Measurements from ENCODE around the gene MAB21L3.

Gene MAB21L3

GRCh38 chr1:116178837-116179236 is 67.6 kb downstream of the MAB21L3 start:
- H3K4me3 ChIP-seq (ENCODE audit: low read depth, low read length) = no peak overlapping the region
- TF ChIP-seq CTCF (IDR thresholded peaks at IDR 0.05; ENCODE audit: low read depth, low read length) = no peak

- no peak for TF ChIP-seq CTCF (IDR thresholded peaks at IDR 0.05; ENCODE audit: low read depth, low read length)
- H3K4me3 ChIP-seq (ENCODE audit: low read depth, low read length) = no peak overlapping the region
Observed at GRCh38 chr1:116179419-116179818, 68.2 kb downstream of the MAB21L3 start.

- TF ChIP-seq CTCF (IDR thresholded peaks at IDR 0.05; ENCODE audit: low read depth, low read length) = no peak
Observed at GRCh38 chr1:116179964-116180363, 68.8 kb downstream of the MAB21L3 start.

GRCh38 chr1:116182019-116182714 is 71.0 kb downstream of the MAB21L3 start:
- TF ChIP-seq CTCF (IDR thresholded peaks at IDR 0.05; ENCODE audit: low read depth, low read length) = no peak
- no peak overlapping the region for H3K4me3 ChIP-seq (ENCODE audit: low read depth, low read length)

More at GRCh38 chr1:116179964-116180363, 68.8 kb downstream of the MAB21L3 start:
- no peak overlapping the region for H3K4me3 ChIP-seq (ENCODE audit: low read depth, low read length)

Data from WI38 (cell line).